K562 (cell line): Measurements from ENCODE around the gene ZC3H8. TPM values are rescaled to one million over a fixed set of nuclear protein-coding genes. Genes with fewer than 3 reads are reported as not detected.
A peak's percentile ranks its signal among the peaks of the same experiment; 100 is the strongest.

Experiments
- ATAC-seq: fragments of 200-7000 bp; cut with Tn5 transposase; 3 replicates; pipeline ENCODE4 v1.9.1; 2020; ENCODE audit warnings: moderate library complexity
- BruUV-seq: library from RNA; stranded (reverse); fragments of 400-500 nt; replicated peaks from 2 replicates; lab custom pipeline; 2021; lab: Mats Ljungman, UMichigan
- CTCF ChIA-PET: fragments of 300-600 bp; formaldehyde crosslinking; extraction: SDS; loops from one replicate; lab custom pipeline; 2021; ENCODE audit warnings: low intra/inter-chr PET ratio; lab: Yijun Ruan, JAX
- POLR2A ChIA-PET: fragments of 300-600, 350-650 bp; sonication (Branson Sonifier 250); formaldehyde crosslinking; extraction: SDS; loops from one replicate; lab custom pipeline; 2021; ENCODE audit warnings: antibody characterized with exemption, inconsistent platforms; lab: Yijun Ruan, JAX
- DNase-seq, 4 experiments: peaks; one replicate each; pipeline versions ENCODE4 v3.0.0 to v3.0.0-alpha.2; 2011 to 2018; ENCODE audit warnings: low spot score in 3 of 4, mixed read lengths in 3 of 4; ENCODE audit errors: extremely low read depth in 1 of 4
- FAIRE-seq: peaks from 2 replicates; lab custom pipeline; 2011; peaks lifted over from hg19 to GRCh38; lab: Jason Lieb, UNC
- H2AFZ ChIP-seq: 2 replicates; pipeline ENCODE4 v1.6.0; 2011; ENCODE audit warnings: low read depth, low read length, control low read depth, inconsistent platforms
- H3K27ac ChIP-seq: fragments of 200-600 bp; 3 replicates; pipeline ENCODE4 v1.8.0; 2011; ENCODE audit warnings: low read depth, mild to moderate bottlenecking, control low read depth, inconsistent platforms, low read length, moderate library complexity, mixed read lengths; ENCODE audit errors: extremely low read depth
- H3K27me3 ChIP-seq, 2 experiments: fragments of 300-600 bp in 1 of 2; 2 replicates in 1 of 2; 3 replicates in 1 of 2; pipeline versions ENCODE4 v1.6.0 to v1.8.0; 2011; ENCODE audit warnings: inconsistent platforms in 2 of 2, low read length in 2 of 2, mild to moderate bottlenecking in 1 of 2, mixed read lengths in 1 of 2, moderate library complexity in 1 of 2; ENCODE audit not compliant: control insufficient read depth in 2 of 2, insufficient read depth in 2 of 2
- H3K36me3 ChIP-seq: fragments of 300-600 bp; 3 replicates; pipeline ENCODE4 v1.8.0; 2011; ENCODE audit warnings: mild to moderate bottlenecking, low read length, inconsistent platforms; ENCODE audit not compliant: control insufficient read depth, insufficient read depth
- H3K4me1 ChIP-seq, 2 experiments: fragments of 200-600 bp in 1 of 2; replicated peaks in 1 of 2; 2 replicates in 1 of 2; 3 replicates in 1 of 2; pipeline versions ENCODE4 v1.5.1 to v1.8.0; 2011; ENCODE audit warnings: inconsistent platforms in 2 of 2, low read length in 2 of 2, mild to moderate bottlenecking in 1 of 2, mixed read lengths in 1 of 2, moderate library complexity in 1 of 2; ENCODE audit not compliant: control insufficient read depth in 2 of 2, insufficient read depth in 2 of 2
- H3K4me2 ChIP-seq: 2 replicates; pipeline ENCODE4 v1.6.1; 2011; ENCODE audit warnings: low read length, control low read depth, inconsistent platforms, mixed read lengths; ENCODE audit not compliant: insufficient read depth
- H3K4me3 ChIP-seq: fragments of 200-600 bp; sonication (generic), shearing (Covaris generic); 2 replicates; pipeline ENCODE4 v1.5.1; 2016; ENCODE audit warnings: control low read depth, inconsistent platforms
- H3K79me2 ChIP-seq: fragments of 200-600 bp; 3 replicates; pipeline ENCODE4 v1.8.0; 2011; ENCODE audit warnings: low read length, inconsistent platforms; ENCODE audit not compliant: control insufficient read depth, insufficient read depth
- H3K9ac ChIP-seq, 2 experiments: 2 replicates each; pipeline versions ENCODE4 v1.6.0 to v1.6.1; 2011; ENCODE audit warnings: low read depth in 2 of 2, low read length in 2 of 2, control low read depth in 1 of 2, inconsistent platforms in 1 of 2, mild to moderate bottlenecking in 1 of 2, mixed read lengths in 1 of 2; ENCODE audit not compliant: insufficient read depth in 1 of 2
- H3K9me1 ChIP-seq: one replicate; pipeline ENCODE4 v1.6.0; 2011; ENCODE audit warnings: inconsistent platforms, mild to moderate bottlenecking, low read length, moderate library complexity; ENCODE audit not compliant: control insufficient read depth, insufficient read depth
- H3K9me3 ChIP-seq: replicated peaks from 2 replicates; pipeline ENCODE4 v1.5.1; 2011; ENCODE audit warnings: low read depth, low read length, inconsistent platforms; ENCODE audit not compliant: control insufficient read depth, insufficient read depth
- H4K20me1 ChIP-seq: replicated peaks from 2 replicates; pipeline ENCODE4 v1.6.1; 2011; ENCODE audit warnings: low read length, inconsistent platforms, mixed read lengths; ENCODE audit not compliant: control insufficient read depth, insufficient read depth
- C11orf30 ChIP-seq: fragments of 450-650 bp; IDR thresholded peaks from 2 replicates; pipeline ENCODE4 v1.6.1; 2016; ENCODE audit warnings: low read depth, mild to moderate bottlenecking
- SAP30 ChIP-seq: fragments of 200-600 bp; sonication (generic); IDR thresholded peaks from 2 replicates; pipeline ENCODE4 v1.6.1; 2012; ENCODE audit warnings: borderline replicate concordance, low read depth, mild to moderate bottlenecking, moderate library complexity, low read length, control low read depth, inconsistent platforms; ENCODE audit not compliant: insufficient read depth, poor library complexity, severe bottlenecking
- ZFP36 ChIP-seq: fragments of 150-350 bp; IDR thresholded peaks from 2 replicates; pipeline ENCODE4 v1.6.1; 2018; ENCODE audit warnings: low read length, low read depth; ENCODE audit not compliant: partially characterized antibody
- ZNF146 ChIP-seq: IDR thresholded peaks from one replicate; pipeline ENCODE4 v1.6.1; 2018; ENCODE audit warnings: missing compliant biosample characterization; ENCODE audit not compliant: unreplicated experiment
- ZNF316 ChIP-seq: fragments of 450-650 bp; IDR thresholded peaks from 2 replicates; pipeline ENCODE4 v1.6.1; 2016
- WGBS: fragments of 100-300 bp; shearing (Covaris generic); methylation state at CpG from one replicate; pipeline ENCODE4 v1.1.6; 2016; ENCODE audit warnings: low coverage, mixed read lengths; ENCODE audit not compliant: insufficient coverage; ENCODE audit errors: missing lambda C conversion rate; 5-methylcytosine and 5-hydroxymethylcytosine counted together
- in situ Hi-C: fragments of 300-500 bp; cut with MboI; formaldehyde crosslinking; loops from 4 replicates; pipeline ENCODE4 v1.15.0; 2018; ENCODE audit warnings: inconsistent platforms, mixed read lengths
- intact Hi-C: fragments of 100-400 bp; cut with micrococcal nuclease; formaldehyde crosslinking; loops from 2 replicates; pipeline ENCODE4 v1.14.2; 2022
- polyA plus RNA-seq, 8 experiments: library from polyadenylated mRNA; depleted of rRNA in 4 of 8; stranded (reverse) in 5 of 8; unstranded in 3 of 8; fragments of >200 nt; fragmentation: Nextera tagmentation in 2 of 8; fragmentation: Illumina TruSeq in 1 of 8; extraction: Ambion mirVana in 2 of 8; extraction: Trizol in 1 of 8; gene quantifications; 2 replicates each; pipeline versions ENCODE4 v1.2.1 to v1.2.3, GENCODE V29; 2011 to 2014; ENCODE audit warnings: inconsistent platforms in 1 of 8, missing spikeins in 1 of 8
- total RNA-seq, 7 experiments: library from RNA; depleted of rRNA in 6 of 7; stranded (reverse); fragments of >200 nt in 6 of 7; fragmentation: Illumina TruSeq in 2 of 7; extraction: Trizol in 2 of 7; gene quantifications; 2 replicates each; pipeline versions ENCODE4 v1.2.1 to v1.2.3, GENCODE V29; 2011 to 2021; ENCODE audit warnings: low replicate concordance in 1 of 7
- TF ChIP-seq, protein P1 (sequence below): sonication (generic); formaldehyde crosslinking; IDR thresholded peaks from 2 replicates; pipeline ENCODE4 v1.9.0; 2022; ENCODE audit warnings: mild to moderate bottlenecking, missing genetic modification reagents
- TF ChIP-seq, protein P2 (sequence below): sonication (generic); formaldehyde crosslinking; IDR thresholded peaks from 2 replicates; pipeline ENCODE4 v1.8.0; 2022; ENCODE audit warnings: mild to moderate bottlenecking, missing genetic modification reagents

ZC3H8 gene
- total and polyA plus RNA-seq, 9 of the 15 experiments (the other 6 are each of a cell fraction or from before 2014, with no cell fraction given): 11.6 to 41.5 (median 27.5) TPM

DNA sequence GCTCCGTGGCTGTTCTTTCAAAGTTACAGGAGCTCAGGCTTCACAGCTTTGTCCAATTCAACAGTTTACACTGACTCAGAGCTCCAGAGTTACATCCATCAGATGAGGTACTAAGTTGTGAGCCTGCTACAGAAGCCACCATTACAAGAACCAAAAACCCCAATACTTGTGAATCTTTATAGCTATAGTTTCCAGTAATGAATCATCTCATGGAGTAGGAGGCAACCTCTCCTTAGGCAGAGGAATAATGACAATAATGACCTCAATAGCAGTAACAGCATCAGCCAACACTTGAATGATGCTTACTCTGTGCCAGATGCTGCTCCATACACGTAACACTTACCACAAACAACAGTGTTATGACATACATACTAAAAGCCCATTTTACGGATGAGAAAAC, 3.6 kb downstream of the ZC3H8 start (continued):
- no peak for TF ChIP-seq SAP30
- TF ChIP-seq, protein P1, sequence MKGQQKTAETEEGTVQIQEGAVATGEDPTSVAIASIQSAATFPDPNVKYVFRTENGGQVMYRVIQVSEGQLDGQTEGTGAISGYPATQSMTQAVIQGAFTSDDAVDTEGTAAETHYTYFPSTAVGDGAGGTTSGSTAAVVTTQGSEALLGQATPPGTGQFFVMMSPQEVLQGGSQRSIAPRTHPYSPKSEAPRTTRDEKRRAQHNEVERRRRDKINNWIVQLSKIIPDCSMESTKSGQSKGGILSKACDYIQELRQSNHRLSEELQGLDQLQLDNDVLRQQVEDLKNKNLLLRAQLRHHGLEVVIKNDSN (CRISPR knock-in tag): no peak
- TF ChIP-seq ZFP36: no peak
- TF ChIP-seq, protein P2, sequence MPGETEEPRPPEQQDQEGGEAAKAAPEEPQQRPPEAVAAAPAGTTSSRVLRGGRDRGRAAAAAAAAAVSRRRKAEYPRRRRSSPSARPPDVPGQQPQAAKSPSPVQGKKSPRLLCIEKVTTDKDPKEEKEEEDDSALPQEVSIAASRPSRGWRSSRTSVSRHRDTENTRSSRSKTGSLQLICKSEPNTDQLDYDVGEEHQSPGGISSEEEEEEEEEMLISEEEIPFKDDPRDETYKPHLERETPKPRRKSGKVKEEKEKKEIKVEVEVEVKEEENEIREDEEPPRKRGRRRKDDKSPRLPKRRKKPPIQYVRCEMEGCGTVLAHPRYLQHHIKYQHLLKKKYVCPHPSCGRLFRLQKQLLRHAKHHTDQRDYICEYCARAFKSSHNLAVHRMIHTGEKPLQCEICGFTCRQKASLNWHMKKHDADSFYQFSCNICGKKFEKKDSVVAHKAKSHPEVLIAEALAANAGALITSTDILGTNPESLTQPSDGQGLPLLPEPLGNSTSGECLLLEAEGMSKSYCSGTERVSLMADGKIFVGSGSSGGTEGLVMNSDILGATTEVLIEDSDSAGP (CRISPR knock-in tag): no peak

DNA sequence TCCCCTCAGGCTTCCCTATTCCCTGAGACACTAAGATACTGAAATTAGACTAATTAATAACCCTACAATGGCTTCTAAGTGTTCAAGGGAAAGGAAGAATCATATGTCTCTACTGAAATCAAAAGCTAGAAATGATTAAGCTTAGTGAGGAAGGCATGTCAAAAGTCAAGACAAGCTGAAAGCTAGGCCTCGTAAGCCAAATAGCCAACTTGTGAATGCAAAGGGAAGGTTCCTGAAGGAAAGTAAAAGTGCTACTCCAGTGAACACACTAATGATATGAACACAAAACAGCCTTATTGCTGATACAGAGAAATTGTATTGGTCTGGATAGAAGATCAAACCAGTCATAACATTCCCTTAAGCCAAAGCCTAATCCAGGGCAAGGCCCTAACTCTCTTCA, 10.0 kb downstream of the ZC3H8 start:
- peaks cover 65% of the 10 kb centered on the region for H3K36me3 ChIP-seq
- FAIRE-seq (no peak), ATAC-seq (no peak), DNase-seq (no peak)
- H3K9me3 ChIP-seq: no peaks in the 10 kb centered on the region
- no peak overlapping the region for H2AFZ ChIP-seq
- no peak overlapping the region for H3K27ac ChIP-seq
- no peak overlapping the region for H3K9ac ChIP-seq
- ChIA-PET CTCF (no interaction called here), POLR2A (interaction anchor here (3.3 to 4.4 kb wide), 2 partner anchors 9 to 10 kb away, joined by 15 to 18 read pairs; partner anchors contain the start of gene ZC3H8)
- intact Hi-C loops: no loop called here
- in situ Hi-C loops: loop anchor here (25.0 kb wide), 1 partner anchor 358 kb away; the partner anchor contains the start of genes ANAPC1 and MERTK
- no peaks in the 10 kb centered on the region for H3K9me1 ChIP-seq
- WGBS: 100% methylated on average over 1 of the region's 1 CpG
- no peak overlapping the region for H3K4me3 ChIP-seq
- no TSS peak for BruUV-seq
- H3K4me1 ChIP-seq: peaks cover 0 to 6% of the 10 kb centered on the region in 2 experiments; a peak in 2 of 5 replicates
- H3K4me2 ChIP-seq: no peak overlapping the region
- no peaks in the 10 kb centered on the region for H3K27me3 ChIP-seq
- no peak for TF ChIP-seq ZNF146 (CRISPR knock-in tag)
- TF ChIP-seq ZNF316: 0 out of 2 replicates have a peak, but pooled peaks have one; percentile 28
- TF ChIP-seq C11orf30: peak; percentile 17; the same call in 1 of the 2 replicates
- H4K20me1 ChIP-seq: no peaks in the 10 kb centered on the region
- peaks cover 4% of the 10 kb centered on the region; the same call in 1 of the 3 replicates for H3K79me2 ChIP-seq
